ENCODE measurements around the gene ADGRB3. TPM values are rescaled to one million over a fixed set of nuclear protein-coding genes. Genes with fewer than 3 reads are reported as not detected.

The ADGRB3 gene
- total RNA-seq, 1 donor from 2014 or later = 8.9 TPM

- H3K9me3 Mint-ChIP-seq (ENCODE audit: unreplicated experiment) = peaks cover 18% of the 10 kb centered on the region
- H3K27ac Mint-ChIP-seq (ENCODE audit: unreplicated experiment) = no peak overlapping the region
- H3K4me1 Mint-ChIP-seq (ENCODE audit: unreplicated experiment) = no peaks in the 10 kb centered on the region
- no peak for DNase-seq (ENCODE audit: extremely low spot score, unreplicated experiment)
- no peak overlapping the region for H3K4me3 Mint-ChIP-seq (ENCODE audit: unreplicated experiment)
- H3K27me3 Mint-ChIP-seq (ENCODE audit: unreplicated experiment) = peaks cover 13% of the 10 kb centered on the region
- TF ChIP-seq CTCF (IDR thresholded peaks at IDR 0.05) = no peak
- H3K36me3 Mint-ChIP-seq (ENCODE audit: unreplicated experiment) = no peaks in the 10 kb centered on the region
These were observed 773.8 kb downstream of the ADGRB3 start for GRCh38 chr6:69408886-69409285.

DNA sequence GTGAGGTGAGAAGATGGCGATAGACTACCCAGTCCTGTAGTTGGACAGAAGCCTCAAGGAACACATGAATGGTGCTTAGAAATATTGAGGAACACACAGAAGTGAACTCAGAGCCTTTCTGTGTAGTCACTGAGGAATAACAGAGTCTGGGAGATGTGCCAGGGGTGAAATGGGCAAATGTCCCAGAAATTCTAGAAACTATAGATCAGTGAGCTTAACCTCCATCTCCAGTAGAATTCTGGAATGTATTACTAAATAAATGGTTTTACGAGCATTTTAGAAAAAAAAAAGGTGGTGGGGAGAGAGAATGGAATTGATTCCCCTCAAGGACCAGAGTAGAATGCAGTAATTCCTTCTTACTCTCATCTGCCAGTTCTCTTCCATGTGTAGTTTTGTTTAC lies 781.7 kb downstream of the ADGRB3 start:
- Mint-ChIP-seq H3K27ac (ENCODE audit: unreplicated experiment) (no peak overlapping the region), H3K9me3 (ENCODE audit: unreplicated experiment) (no peaks in the 10 kb centered on the region)
- no peak for DNase-seq (ENCODE audit: extremely low spot score, unreplicated experiment)

DNA sequence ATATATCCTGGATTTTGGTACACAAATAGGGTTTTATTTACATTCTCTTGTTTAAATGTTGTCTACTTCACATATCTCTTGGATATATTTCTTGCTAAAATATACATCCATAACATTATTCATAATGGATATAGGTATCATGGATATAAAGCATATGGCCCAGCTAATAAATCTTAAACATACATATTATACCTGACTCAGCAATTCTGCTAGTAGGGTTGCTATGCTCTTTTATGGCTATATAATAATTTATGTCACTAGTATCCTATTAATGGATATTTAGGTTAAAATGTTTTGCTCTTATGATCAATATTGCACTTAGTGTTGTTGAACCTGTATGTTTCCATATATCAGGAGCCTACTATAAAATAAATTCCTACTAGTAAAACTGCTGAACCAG lies 786.2 kb downstream of the ADGRB3 start:
- Mint-ChIP-seq H3K4me1 (ENCODE audit: unreplicated experiment) (no peaks in the 10 kb centered on the region), H3K27me3 (ENCODE audit: unreplicated experiment) (peaks cover 24% of the 10 kb centered on the region), H3K9me3 (ENCODE audit: unreplicated experiment) (no peaks in the 10 kb centered on the region), H3K36me3 (ENCODE audit: unreplicated experiment) (no peaks in the 10 kb centered on the region), H3K4me3 (ENCODE audit: unreplicated experiment) (no peak overlapping the region), H3K27ac (ENCODE audit: unreplicated experiment) (no peak overlapping the region)
- DNase-seq (ENCODE audit: extremely low spot score, unreplicated experiment) = no peak
- TF ChIP-seq CTCF (IDR thresholded peaks at IDR 0.05) = no peak

More for the DNA sequence above, 781.7 kb downstream of the ADGRB3 start:
- TF ChIP-seq CTCF (IDR thresholded peaks at IDR 0.05) = no peak
- Mint-ChIP-seq H3K4me3 (ENCODE audit: unreplicated experiment) (no peak overlapping the region), H3K27me3 (ENCODE audit: unreplicated experiment) (peaks cover 8% of the 10 kb centered on the region), H3K36me3 (ENCODE audit: unreplicated experiment) (no peaks in the 10 kb centered on the region), H3K4me1 (ENCODE audit: unreplicated experiment) (no peaks in the 10 kb centered on the region)

DNA sequence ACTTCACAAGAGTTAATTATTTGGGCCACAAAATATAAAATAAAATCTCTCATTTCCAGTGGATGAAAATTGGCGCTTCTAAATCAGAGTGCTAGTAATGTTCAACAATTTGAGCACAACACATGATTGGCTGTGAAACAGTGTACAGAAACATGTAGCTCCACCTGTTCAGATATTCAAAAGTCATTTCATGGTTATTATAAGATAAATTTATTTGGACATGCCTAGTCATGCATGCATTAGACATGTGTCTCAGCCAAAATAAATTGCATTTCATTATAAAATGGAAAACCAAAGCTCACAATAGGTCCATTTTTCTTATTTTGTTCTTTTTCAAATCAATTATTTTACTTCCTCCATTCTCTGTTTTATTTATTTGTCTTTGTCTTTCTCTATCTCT lies 786.9 kb downstream of the ADGRB3 start:
- Mint-ChIP-seq H3K4me3 (ENCODE audit: unreplicated experiment) (no peak overlapping the region), H3K27me3 (ENCODE audit: unreplicated experiment) (peaks cover 24% of the 10 kb centered on the region), H3K27ac (ENCODE audit: unreplicated experiment) (no peak overlapping the region), H3K9me3 (ENCODE audit: unreplicated experiment) (no peaks in the 10 kb centered on the region), H3K4me1 (ENCODE audit: unreplicated experiment) (no peaks in the 10 kb centered on the region), H3K36me3 (ENCODE audit: unreplicated experiment) (no peaks in the 10 kb centered on the region)
- no peak for TF ChIP-seq CTCF (IDR thresholded peaks at IDR 0.05)
- no peak for DNase-seq (ENCODE audit: extremely low spot score, unreplicated experiment)

DNA sequence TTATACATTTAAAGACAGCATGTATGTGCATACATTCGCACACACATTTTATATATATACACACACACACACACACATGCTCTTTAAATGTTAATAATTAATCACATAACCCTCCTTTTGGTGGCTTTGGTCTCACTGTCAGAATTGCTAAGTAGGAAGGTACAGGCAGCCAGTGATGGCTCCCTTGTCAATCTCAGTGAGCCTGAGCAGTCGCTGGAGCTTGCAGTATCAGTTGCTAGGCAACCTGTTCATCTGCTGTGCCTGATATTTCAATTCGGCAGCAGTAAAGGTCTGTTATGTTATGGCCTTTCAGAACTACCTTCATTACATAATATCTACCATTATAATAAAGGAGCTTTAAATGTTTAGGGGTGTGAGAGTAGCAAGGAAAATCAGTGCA lies 787.4 kb downstream of the ADGRB3 start:
- H3K27ac Mint-ChIP-seq (ENCODE audit: unreplicated experiment) = no peak overlapping the region
- DNase-seq (ENCODE audit: extremely low spot score, unreplicated experiment) = no peak
- H3K4me1 Mint-ChIP-seq (ENCODE audit: unreplicated experiment) = no peaks in the 10 kb centered on the region
- peaks cover 24% of the 10 kb centered on the region for H3K27me3 Mint-ChIP-seq (ENCODE audit: unreplicated experiment)
- no peak for TF ChIP-seq CTCF (IDR thresholded peaks at IDR 0.05)
- H3K4me3 Mint-ChIP-seq (ENCODE audit: unreplicated experiment) = no peak overlapping the region
- H3K36me3 Mint-ChIP-seq (ENCODE audit: unreplicated experiment) = no peaks in the 10 kb centered on the region
- H3K9me3 Mint-ChIP-seq (ENCODE audit: unreplicated experiment) = no peaks in the 10 kb centered on the region

All from osteocyte (in vitro differentiated cells).